Activated CD4-positive, alpha-beta T cell treated with anti-CD3 and anti-CD28 coated beads, Interleukin-2, Interleukin-4, amounts not matched to agents 100 ng/mL and 50 ng/mL, durations not matched to agents 16 hours and 8 hours (primary cell): ENCODE measurements around the gene MEIOB.
"Not testable (repeated sequence)": the region's sequence is repeated elsewhere in the genome, so short reads cannot be mapped to it uniquely, and the experiment has no call there.

Experiments
- DNase-seq: peaks from one replicate; pipeline ENCODE4 v3.0.0-alpha.2; 2020; ENCODE audit warnings: low spot score

Gene MEIOB

DNA sequence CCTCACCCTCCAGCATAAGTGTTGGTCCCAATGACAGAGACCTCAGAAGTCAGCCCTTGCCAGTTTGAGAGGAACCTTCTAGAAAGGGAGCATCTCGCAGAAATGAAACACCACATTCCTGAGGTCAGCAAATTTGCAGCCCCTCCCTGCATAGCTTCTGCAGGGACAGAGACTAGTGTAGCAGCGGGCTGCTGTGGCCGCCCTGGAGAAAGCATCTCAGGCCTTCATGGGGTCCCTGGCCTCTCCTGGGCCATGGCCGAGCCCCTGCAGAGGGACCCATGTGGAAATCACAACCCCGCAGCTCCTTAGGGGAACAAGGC, 34.8 kb upstream of the MEIOB start:
- no peak for DNase-seq

DNA sequence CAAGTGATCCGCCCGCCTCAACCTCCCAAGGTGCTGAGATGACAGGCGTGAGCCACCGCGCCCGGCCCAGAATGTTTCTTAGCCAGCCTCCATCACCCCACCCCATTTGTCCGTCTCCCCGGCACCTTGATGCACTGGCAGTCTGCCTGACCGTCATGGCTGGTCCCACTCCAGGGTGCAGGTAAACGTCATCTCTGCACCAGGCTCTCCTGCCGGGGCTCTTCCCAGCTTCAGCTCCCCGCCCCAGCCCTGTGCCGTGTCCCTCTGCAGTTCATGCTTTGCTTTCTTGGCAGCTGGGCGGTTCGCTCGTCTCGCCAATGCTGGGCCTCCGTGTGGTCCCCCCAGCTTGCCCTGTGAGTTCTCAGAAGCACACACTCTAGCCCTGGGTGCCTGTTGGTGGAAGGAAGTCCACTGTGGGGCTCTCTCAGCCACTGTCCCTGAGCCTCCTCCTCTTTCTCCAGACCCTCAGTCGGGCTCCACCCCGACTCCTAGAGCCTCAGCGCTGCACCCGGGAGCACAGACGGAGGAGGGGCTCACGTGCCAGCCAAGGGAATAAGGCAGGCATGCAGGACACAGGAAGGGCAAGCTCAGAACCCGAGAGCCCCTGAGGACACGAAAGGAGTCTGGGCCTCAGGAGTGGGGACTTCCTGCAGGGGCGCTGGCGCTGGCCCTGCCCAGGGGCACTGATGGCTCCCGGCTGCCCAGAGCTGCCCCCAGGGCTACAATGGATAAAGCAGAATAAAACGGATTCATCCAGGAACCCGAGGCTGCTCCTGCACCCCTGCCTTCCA, 34.3 kb upstream of the MEIOB start:
- DNase-seq, result no peak

DNA sequence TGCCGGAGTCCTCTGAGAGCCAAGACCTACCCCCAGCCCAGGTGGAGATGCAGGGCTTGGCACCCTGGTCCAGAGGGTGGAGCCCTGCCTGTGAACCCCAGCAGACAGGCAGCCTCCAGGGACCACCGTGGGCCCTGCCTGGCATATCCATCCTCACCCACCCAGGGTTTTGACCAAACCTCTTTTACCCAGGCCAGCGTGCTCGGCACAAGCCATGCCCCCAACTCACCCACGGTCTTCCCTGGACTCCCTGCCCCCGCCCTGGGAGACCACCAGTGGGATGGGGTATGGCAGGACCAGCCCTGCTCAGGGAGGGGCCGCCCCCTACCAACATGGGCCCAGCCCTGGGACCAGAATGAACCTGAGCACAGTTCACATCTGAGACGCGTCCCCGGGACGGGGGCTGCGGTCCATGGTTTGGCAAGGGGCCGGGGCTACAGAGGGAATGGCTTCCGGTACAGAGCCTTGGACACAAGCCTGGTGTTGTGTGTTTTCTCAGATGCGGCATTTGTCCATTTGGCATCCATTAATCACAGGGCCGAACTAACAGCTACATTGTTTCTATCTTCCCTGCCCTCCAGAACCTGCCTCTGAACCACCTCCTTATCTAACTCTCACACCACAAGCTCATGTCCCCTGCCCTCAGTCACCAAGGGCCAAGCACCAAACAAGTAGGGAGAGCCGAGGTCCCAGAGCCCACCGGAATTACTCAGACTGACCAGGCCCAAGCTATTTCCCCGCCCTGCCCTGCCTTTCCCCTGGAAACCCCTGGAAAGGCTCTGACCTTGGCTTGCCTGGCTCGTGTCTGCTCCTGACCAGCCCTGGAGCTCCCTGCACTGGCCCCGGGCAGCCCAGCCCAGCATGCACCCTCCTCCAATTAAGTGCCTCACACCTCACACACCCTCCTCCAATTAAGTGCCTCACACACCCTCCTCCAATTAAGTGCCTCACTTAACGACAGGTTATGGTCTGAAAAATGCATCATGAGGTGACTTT, 32.2 kb upstream of the MEIOB start:
- no peak for DNase-seq

DNA sequence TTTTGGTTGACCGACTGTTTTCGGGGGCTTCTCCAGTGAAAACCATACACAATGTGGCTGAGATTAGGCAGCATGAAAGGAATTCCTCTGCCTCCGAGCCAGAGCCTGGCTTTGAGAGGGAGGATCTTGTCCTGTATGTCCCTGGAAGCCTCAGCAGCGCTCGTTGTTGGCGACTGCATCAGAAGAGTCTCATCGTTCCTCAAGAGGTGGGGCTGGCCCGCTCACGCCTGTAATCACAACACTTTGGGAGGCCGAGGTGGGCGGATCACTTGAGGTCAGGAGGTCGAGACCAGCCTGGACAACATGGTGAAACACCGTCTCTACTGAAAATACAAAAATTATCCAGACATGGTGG, 31.2 kb upstream of the MEIOB start:
- no peak for DNase-seq

DNA sequence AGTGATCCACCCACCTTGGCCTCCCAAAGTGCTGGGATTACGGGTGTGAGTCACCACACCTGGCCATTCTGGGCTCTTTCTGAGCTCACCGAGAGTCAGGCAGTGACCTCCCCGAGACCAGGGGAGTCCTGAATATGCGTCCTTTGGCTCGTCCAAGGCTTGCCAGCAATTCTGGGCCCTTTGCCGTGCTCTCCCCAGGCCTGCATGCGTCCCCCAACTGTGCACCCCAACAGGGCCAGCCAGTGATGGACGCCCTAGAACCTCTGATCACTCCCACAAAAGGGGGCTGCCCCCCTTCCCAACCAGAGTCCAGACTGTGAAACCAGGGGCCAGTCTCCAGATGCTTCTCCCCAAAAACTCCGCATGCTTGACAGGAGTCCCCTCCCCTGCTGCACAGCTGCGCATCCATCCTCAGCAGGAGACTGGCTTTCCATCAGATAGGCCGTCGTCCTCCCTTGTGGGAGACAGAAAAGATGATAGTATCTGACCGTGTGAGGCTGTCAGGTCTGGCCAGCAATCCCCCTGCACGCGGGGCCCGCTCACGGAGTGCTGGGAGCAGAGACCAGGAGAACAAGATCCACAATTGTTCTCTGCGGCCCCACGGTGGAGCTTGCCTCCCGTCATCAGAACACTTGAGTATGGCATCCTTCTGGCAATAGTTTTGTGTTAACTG, 30.7 kb upstream of the MEIOB start:
- DNase-seq, result no peak

DNA sequence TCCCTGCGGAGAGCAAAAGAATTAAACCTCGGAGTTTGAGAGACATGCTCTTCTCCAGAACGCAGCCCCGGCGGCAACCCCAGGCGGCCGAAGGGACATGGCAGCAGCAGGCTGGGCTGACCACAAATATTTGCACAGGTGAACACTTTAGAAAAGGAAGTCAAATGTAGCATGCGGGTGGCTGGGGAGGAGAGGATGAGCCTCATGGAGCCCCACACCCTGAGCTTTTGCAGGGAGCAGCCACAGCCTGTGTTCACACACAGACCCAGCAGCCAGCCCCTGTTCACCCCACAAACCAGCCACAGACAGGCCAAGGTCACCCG, 28.4 kb upstream of the MEIOB start:
- DNase-seq, result no peak

DNA sequence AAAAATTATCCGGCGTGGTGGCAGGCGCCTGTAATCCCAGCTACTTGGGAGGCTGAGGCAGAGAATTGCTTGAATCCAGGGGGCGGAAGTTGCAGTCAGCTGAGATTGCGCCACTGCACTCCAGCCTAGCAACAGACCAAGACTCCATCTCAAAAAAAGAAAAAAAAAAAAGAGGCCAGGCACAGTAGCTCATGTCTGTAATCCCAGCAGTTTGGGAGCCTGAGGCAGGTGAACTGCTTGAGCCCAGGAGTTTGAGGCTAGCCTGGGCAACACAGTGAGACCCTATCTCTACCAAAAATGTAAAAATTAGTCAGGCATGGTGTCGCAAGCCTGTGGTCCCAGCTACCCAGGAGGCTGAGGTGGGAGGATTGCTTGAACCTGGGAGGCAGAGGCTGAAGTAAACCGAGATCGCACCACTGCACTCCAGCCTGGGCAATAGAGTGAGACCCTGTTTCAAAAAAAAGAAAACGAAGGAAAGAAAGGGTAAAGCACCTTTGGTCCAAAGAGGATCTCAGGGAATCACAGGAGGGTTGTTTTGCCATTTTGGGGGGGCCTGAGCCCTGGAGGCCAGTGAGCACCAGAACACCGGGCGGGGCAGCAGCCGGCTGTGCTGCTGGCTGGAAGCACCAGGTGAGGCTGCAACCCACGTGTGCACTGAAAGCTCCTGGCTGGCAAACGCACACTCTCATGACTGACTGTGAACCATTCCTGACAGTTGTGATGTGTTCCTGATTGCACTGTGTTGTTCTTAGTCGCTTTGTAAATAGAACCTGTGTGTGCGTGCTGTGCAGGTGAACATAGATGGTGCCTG, 27.9 kb upstream of the MEIOB start:
- no peak for DNase-seq

DNA sequence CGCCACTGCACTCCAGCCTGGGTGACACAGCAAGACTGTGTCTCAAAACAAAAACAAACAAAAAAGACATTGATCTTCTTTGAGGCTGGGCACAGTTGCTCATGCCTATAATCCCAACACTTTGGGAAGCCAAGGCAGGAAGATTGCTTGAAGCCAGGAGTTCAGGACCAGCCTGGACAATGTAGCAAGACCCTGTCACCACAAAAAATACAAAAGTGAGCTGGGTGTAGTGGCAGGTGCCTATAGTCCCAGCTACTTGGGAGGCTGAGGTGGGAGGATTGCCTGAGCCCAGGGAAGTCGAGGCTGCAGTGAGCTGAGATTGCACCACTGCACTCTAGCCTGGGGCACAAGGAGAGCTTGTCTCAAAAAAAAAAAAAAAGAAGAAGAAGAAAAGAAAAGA, 25.7 kb upstream of the MEIOB start:
- not testable (repeated sequence) for DNase-seq

DNA sequence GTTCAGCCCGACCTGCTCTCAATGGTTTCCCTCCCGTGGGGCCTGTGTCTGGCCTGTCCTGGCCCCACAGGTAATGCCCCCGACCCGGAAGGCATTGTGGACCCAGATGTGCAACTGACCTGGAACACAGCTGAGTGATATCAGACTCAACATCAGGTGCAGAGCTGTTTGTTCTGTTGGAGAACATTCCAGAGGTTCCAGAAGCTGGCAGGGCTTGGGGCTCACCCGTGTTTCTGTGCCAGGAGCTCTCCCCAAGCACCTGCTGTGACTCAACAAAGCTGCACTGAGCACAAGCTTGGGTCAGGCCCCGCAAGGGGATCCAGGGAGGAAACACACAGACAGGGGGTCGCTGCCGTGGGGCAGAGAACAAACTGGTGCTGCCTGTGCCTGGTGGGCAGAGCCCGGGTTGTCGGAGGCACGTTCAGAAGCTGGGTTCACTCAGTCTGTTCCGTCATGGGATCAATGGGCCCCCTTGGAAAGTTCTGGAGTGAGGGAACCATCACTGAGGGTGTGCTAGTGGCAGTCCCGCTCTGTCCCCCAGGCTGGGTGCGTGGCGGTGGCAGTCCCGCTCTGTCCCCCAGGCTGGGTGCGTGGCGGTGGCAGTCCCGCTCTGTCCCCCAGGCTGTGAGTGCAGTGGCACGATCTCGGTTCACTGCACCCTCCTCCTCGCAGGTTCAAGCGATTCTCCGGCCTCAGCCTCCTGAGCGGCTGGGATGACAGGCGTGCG, 24.1 kb upstream of the MEIOB start:
- DNase-seq, result no peak

DNA sequence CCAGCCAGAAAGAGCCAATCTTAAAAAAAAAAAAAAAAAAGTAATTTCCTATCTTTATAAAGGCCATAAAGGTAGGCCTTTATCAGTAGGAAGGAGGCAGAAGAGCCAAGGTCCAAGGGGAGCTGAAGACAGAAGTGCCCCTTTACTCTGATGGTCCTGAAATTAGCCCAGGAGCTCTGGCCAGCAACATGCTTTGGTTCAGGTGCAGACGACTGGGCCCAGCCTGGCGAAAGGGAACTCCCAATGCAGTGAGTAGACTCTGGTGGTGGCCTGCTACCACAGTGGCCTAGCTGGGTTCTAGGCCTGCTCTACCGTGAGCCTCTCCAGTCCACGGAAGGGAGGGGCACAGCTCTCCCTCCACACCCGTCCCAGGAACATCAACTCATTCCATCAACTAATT, 23.1 kb upstream of the MEIOB start:
- DNase-seq, result no peak

DNA sequence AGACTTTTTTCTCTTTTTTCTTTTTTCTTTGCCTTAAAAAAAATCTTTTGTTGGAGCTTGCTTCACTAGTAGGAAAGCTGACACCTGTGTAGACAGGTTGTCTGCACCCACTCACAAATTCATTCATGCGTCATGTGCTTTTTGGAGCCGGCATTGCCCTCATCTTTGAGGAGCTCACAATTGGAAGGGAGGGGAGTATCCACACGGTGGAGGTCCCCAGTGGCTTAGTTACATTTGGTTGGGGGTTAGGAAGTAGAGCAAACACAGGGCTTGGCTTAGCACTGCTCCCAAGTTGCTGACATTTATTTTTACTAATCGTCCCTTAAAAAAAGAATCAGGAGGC, 18.7 kb upstream of the MEIOB start:
- no peak for DNase-seq

DNA sequence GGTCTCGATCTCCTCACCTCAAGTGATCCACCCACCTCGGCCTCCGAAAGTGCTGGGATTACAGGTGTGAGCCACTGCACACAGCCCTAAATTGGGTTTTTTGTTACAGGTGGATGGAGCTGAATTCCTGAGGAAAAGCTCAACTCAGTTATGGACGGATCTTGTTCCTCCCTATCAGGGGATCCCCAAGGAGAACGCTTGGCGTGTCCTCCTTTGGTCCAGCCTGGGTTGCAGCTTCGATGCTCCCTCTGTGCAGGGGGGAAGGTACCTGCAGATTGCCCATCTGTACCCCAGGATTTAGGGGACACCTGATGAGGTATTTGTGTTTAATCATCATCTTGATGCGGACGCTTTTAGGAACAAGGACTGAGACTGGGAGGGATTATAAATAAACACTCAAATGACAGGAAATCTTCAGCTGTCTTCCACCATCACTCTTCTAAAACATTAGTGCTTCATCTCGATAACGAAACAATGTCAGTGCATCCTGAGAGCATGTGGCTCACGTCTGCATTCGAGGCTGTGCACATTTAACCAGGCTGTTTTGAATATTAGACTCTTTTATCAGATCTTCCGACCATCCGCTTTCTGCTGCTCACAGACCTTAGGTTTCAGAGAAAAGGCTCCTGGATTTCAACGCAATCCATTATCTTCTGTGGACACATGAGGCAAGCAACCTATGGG, 18.2 kb upstream of the MEIOB start:
- no peak for DNase-seq

DNA sequence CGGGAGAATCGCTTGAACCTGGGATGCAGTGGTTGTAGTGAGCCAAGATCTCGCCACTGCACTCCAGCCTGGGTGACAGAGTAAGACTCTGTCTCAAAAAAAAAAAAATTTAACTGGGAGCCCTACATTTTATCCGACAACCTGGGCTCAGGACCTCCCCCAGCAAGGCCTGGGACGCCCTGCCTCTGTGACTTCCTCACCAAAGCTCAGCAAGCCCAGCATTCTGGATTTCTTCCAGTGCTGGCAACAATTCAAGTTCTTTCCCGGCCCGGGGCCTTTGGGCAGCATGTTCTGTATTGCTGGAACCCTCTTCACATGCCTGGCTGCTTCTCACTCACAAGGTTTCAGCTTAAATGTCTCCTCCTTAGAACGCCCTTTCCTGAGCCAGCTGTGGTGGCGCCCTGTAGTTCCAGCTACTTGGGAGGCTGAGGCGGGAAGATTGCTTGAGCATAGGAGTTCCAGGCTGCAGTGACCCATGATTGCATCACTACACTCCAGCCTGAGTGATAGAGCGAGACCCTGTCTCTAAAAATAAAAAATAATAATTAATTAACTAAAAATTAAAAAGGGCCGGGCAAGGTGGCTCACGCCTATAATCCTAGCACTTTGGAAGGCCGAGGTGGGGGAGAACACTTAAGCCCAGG, 15.9 kb upstream of the MEIOB start:
- DNase-seq, result no peak

DNA sequence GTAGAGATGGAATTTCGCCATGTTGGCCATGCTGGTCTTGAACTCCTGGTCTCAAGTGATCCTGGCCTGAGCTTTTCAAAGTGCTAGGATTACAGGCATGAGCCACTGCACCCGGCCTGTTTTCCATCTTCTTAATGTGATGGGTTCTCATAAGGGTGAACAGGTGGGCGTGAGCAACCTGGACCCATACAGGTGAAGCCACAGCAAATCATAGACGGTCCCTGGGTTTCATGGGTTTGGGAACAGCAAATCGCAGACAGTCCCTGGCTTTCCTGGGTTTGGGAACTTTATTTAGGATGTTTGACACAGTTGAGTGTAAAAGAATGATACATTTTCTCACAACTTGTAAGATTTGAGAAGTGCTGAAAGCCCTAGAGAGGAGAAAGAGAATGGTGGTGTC, 12.9 kb upstream of the MEIOB start:
- DNase-seq, result no peak

DNA sequence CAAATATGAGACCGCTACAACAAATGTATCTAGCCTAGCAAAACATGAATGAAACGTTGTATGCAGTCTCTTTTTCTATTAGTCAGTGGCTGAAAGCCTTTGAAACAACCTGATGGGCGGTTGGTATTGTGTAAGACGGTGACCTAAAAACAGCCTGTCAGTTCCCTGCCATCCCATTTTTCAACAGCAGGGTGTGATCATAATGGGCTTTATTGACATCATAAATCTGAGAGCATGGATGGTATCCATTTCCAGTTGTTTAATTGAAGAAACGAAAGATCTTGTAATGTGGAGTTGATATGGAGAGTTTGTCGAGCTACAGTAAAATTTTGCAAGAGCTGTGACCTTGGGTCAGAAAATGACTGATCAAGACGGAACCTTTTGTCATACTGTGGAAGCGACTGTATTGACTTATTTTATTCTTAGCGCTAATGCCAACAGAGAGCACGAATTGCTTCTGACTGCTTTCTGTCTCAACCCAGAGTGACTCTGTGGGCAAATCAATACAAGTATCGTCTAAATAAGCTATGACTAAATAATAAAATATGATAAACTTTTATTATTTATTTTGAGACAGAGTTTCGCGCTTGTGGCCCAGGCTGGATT, 12.3 kb upstream of the MEIOB start:
- no peak for DNase-seq

DNA sequence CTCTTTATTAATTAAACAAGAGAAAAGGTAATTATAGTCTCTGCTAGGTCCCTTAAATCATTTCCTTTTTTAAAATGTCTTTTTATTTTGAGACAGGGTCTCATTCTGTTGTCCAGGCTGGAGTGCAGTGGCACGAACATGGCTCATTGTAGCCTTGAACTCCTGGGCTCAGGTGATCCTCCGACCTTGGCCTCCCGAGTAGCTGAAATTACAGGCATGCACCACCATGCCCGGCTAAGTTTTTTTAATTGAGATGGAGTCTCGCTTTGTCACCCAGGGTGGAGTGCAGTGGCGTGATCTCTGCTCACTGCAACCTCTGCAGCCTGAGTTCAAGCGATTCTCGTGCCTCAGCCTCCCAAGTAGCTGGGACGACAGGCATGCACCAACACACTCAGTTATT, 9.2 kb upstream of the MEIOB start:
- not testable (repeated sequence) for DNase-seq

DNA sequence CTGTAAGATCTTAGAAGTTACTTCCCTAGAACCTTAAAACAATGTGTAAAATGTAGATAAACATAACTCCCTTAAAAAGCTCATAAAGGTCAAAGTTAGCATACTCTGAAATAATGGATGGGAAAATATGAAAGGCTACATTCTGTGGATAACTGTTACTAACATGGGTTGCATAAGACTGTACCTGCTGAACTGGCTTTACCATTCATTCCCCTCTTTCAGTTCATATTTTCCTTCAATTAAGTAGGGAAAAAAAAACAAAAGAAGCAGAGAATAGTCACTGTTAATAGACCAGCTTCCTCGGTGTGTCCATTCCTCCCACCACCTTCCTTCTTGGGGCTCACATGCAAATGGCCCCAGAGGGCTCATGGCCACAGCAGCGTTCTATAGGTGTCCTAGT, 7.5 kb upstream of the MEIOB start:
- no peak for DNase-seq

DNA sequence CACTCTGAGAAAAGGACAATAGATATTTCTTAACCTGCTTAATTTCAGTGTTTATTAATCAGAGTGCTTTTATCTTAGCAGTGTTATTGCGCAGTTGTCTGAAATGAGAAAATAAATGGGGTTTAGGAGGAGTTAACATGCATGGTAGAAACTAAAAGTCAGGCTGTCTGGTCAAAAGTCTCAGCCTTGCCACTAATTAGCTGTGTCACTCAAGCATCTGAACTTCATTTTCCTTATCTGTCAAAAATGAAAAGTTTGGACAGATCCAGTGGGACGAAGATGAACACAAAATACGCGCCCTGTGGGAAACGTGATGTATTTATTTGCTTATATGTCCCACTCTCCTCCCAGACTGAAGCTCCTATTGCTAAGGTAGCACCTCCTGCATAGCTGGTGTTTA, 6.3 kb upstream of the MEIOB start:
- no peak for DNase-seq

DNA sequence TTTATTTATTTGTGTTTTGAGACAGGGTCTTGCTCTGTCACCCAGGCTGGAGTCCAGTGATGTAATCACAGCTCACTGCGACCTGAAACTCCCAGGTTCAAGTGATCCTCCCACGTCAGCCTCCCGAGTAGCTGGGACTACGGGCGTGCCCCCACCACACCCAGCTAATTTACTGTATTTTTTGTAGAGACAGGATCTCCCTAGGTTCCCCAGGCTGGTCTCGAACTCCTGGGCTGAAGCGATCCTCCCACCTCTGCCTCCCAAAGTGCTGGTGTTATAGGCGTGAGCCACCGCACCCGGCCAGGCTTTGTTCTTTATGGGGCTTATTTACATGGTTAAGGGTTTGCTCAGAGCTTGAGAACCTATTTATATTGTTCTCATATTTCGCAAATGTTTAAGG, 5.8 kb upstream of the MEIOB start:
- no peak for DNase-seq

DNA sequence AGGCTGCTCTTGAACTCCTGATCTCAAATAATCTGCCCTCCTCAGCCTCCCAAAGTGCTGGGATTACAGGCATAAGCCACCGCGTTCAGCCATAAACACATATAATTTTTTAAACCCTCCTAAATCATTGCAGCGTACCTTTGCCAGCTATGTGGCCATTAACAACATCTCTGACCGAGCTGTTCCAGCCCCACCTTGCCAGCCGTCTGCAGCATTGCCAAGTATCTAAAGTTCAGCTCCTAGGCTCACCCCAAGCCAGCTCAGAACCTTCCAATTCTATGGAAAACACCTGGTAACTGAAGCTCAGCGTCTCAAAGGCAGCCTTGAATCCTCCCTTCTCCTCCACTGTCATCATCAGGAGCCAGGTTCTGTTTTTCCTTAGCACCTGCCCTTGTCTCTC, 5.1 kb upstream of the MEIOB start:
- no peak for DNase-seq
